Mesenchymal stem cell (in vitro differentiated cells and primary cell): ENCODE results near the gene HPCA.

Source experiments
- DNase-seq: peaks from one replicate; pipeline ENCODE4 v3.0.0-alpha.2; 2013
- H2AFZ ChIP-seq: one replicate; pipeline ENCODE4 v1.6.1; 2013; ENCODE audit warnings: low read depth, mild to moderate bottlenecking, control low read depth, inconsistent platforms, low read length, moderate library complexity
- H2AK5ac ChIP-seq: 2 replicates; pipeline ENCODE4 v1.6.1; 2013; ENCODE audit warnings: low read length, moderate library complexity, mild to moderate bottlenecking, inconsistent platforms; ENCODE audit not compliant: severe bottlenecking
- H2BK120ac ChIP-seq: one replicate; pipeline ENCODE4 v1.6.1; 2013; ENCODE audit warnings: low read depth, mild to moderate bottlenecking, inconsistent platforms, low read length, moderate library complexity
- H2BK12ac ChIP-seq, 2 experiments: one replicate each; pipeline ENCODE4 v1.6.1; 2013; ENCODE audit warnings: inconsistent platforms in 2 of 2, low read length in 2 of 2, mild to moderate bottlenecking in 2 of 2, moderate library complexity in 2 of 2, control low read depth in 1 of 2
- H2BK15ac ChIP-seq: one replicate; pipeline ENCODE4 v1.6.1; 2013; ENCODE audit warnings: mild to moderate bottlenecking, low read depth, inconsistent platforms; ENCODE audit not compliant: poor library complexity, severe bottlenecking
- H2BK5ac ChIP-seq: 2 replicates; pipeline ENCODE4 v1.6.1; 2013; ENCODE audit warnings: low read depth, mild to moderate bottlenecking, low read length, control low read depth, inconsistent platforms; ENCODE audit not compliant: poor library complexity, severe bottlenecking
- H3K14ac ChIP-seq, 2 experiments: one replicate each; pipeline ENCODE4 v1.6.1; 2013; ENCODE audit warnings: inconsistent platforms in 2 of 2, low read length in 2 of 2, control low read depth in 1 of 2, mild to moderate bottlenecking in 1 of 2, moderate library complexity in 1 of 2
- H3K18ac ChIP-seq, 2 experiments: one replicate each; pipeline ENCODE4 v1.6.1; 2013; ENCODE audit warnings: inconsistent platforms in 2 of 2, low read length in 2 of 2, control low read depth in 1 of 2, low read depth in 1 of 2, mild to moderate bottlenecking in 1 of 2
- H3K23ac ChIP-seq, 2 experiments: one replicate each; pipeline ENCODE4 v1.6.1; 2013; ENCODE audit warnings: inconsistent platforms in 2 of 2, low read length in 2 of 2, mild to moderate bottlenecking in 2 of 2, moderate library complexity in 2 of 2, control low read depth in 1 of 2
- H3K27ac ChIP-seq: 2 replicates; pipeline ENCODE4 v1.5.1; 2013; ENCODE audit warnings: mild to moderate bottlenecking, moderate library complexity, low read length, control low read depth, inconsistent platforms; ENCODE audit not compliant: poor library complexity, severe bottlenecking
- H3K27me3 ChIP-seq, 2 experiments: 2 replicates each; pipeline versions ENCODE4 v1.6.1 to v1.7.0; 2013; ENCODE audit warnings: low read length in 2 of 2, mild to moderate bottlenecking in 2 of 2, moderate library complexity in 2 of 2, control low read depth in 1 of 2, inconsistent platforms in 1 of 2; ENCODE audit not compliant: control insufficient read depth in 1 of 2, insufficient read depth in 1 of 2
- H3K36me3 ChIP-seq, 2 experiments: 2 replicates each; pipeline versions ENCODE4 v1.6.1 to v1.7.0; 2013; ENCODE audit warnings: low read length in 2 of 2, control low read depth in 1 of 2, inconsistent platforms in 1 of 2, low read depth in 1 of 2, mild to moderate bottlenecking in 1 of 2; ENCODE audit not compliant: insufficient read depth in 2 of 2, control insufficient read depth in 1 of 2
- H3K4ac ChIP-seq, 2 experiments: one replicate each; pipeline ENCODE4 v1.6.1; 2013; ENCODE audit warnings: inconsistent platforms in 2 of 2, low read length in 2 of 2, mild to moderate bottlenecking in 2 of 2, moderate library complexity in 2 of 2, control low read depth in 1 of 2, low read depth in 1 of 2
- H3K4me1 ChIP-seq: 2 replicates; pipeline ENCODE4 v1.6.1; 2013; ENCODE audit warnings: low read depth, low read length, control low read depth; ENCODE audit not compliant: control insufficient read depth, insufficient read depth
- H3K4me2 ChIP-seq: 2 replicates; pipeline ENCODE4 v1.6.1; 2013; ENCODE audit warnings: low read length, mild to moderate bottlenecking, inconsistent platforms; ENCODE audit not compliant: poor library complexity, severe bottlenecking
- H3K4me3 ChIP-seq, 2 experiments: 2 replicates each; pipeline versions ENCODE4 v1.5.1 to v1.7.0; 2013; ENCODE audit warnings: low read length in 2 of 2, mild to moderate bottlenecking in 2 of 2, control low read depth in 1 of 2, low read depth in 1 of 2; ENCODE audit not compliant: insufficient read depth in 1 of 2
- H3K79me1 ChIP-seq: replicated peaks from 2 replicates; pipeline ENCODE4 v1.6.1; 2013; ENCODE audit warnings: mild to moderate bottlenecking, control low read depth, low read length, inconsistent platforms; ENCODE audit not compliant: poor library complexity, severe bottlenecking
- H3K9ac ChIP-seq: 2 replicates; pipeline ENCODE4 v1.7.0; 2013; ENCODE audit warnings: mild to moderate bottlenecking, low read length, moderate library complexity
- H3K9me3 ChIP-seq: 2 replicates; pipeline ENCODE4 v1.7.0; 2013; ENCODE audit warnings: mild to moderate bottlenecking, low read length; ENCODE audit not compliant: control insufficient read depth
- H4K8ac ChIP-seq: one replicate; pipeline ENCODE4 v1.6.1; 2013; ENCODE audit warnings: inconsistent platforms, mild to moderate bottlenecking, low read length, moderate library complexity
- H4K91ac ChIP-seq: one replicate; pipeline ENCODE4 v1.6.1; 2013; ENCODE audit warnings: mild to moderate bottlenecking, low read length, inconsistent platforms
- WGBS: methylation state at CpG from one replicate; pipeline ENCODE4 v1.1.7; 2013; ENCODE audit warnings: mixed read lengths; 5-methylcytosine and 5-hydroxymethylcytosine counted together

The HPCA gene

GRCh38 chr1:32858136-32858535 lies 28.2 kb upstream of the HPCA start:
- Histone ChIP-seq H3K14ac (no peak overlapping the region), H4K91ac (no peak overlapping the region), H3K4me3 (no peak overlapping the region), H3K27ac (no peak overlapping the region), H2BK12ac (no peak overlapping the region), H3K4me1 (peaks cover 2% of the 10 kb centered on the region), H3K9me3 (no peaks in the 10 kb centered on the region), H2AK5ac (no peak overlapping the region), H3K4me2 (no peak overlapping the region), H3K27me3 (no peaks in the 10 kb centered on the region), H3K4ac (no peak overlapping the region), H3K36me3 (peaks cover 19 to 84% of the 10 kb centered on the region in 2 experiments), H3K23ac (no peak overlapping the region), H4K8ac (no peak overlapping the region), H2BK15ac (no peak overlapping the region), H2BK120ac (no peak overlapping the region), H3K9ac (no peak overlapping the region), H3K79me1 (peaks cover 6% of the 10 kb centered on the region), H3K18ac (no peak overlapping the region), H2AFZ (no peak overlapping the region), H2BK5ac (no peak overlapping the region)
- WGBS: 100% methylated on average over 2 of the region's 2 CpGs
- no peak for DNase-seq

DNA sequence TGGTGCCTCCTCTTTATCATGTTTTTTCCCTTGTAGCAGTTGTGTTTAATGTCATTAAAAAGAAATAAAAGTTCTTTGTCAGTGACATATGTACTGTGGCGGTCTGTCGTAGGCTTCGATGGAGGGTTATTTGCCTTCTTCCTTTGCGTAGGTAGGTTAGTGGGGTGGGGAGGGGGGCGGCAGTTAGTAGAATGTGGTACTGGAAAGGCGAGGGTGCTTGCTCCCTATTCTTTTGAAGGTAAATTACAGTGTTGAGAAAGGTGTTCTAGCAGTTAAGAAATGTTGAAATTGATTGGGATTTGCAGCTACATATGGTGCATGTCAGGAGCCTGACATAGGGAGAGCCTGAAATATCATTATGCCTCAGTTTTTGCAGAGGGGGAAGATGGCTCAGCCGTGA lies 27.5 kb upstream of the HPCA start:
- DNase-seq: no peak
- Histone ChIP-seq H2AK5ac (no peak overlapping the region), H3K36me3 (peaks cover 12 to 79% of the 10 kb centered on the region in 2 experiments), H2BK5ac (no peak overlapping the region), H3K9ac (no peak overlapping the region), H2BK15ac (no peak overlapping the region), H4K91ac (no peak overlapping the region), H3K23ac (no peak overlapping the region), H3K79me1 (peaks cover 6% of the 10 kb centered on the region), H3K4me2 (no peak overlapping the region), H2AFZ (no peak overlapping the region), H3K4me3 (no peak overlapping the region), H2BK12ac (no peak overlapping the region), H3K9me3 (no peaks in the 10 kb centered on the region), H3K4ac (no peak overlapping the region), H3K14ac (no peak overlapping the region), H3K4me1 (peaks cover 4% of the 10 kb centered on the region), H3K18ac (no peak overlapping the region), H3K27ac (no peak overlapping the region), H2BK120ac (no peak overlapping the region), H3K27me3 (no peaks in the 10 kb centered on the region), H4K8ac (no peak overlapping the region)
- 96% methylated on average over 7 of the region's 7 CpGs for whole genome bisulfite sequencing

DNA sequence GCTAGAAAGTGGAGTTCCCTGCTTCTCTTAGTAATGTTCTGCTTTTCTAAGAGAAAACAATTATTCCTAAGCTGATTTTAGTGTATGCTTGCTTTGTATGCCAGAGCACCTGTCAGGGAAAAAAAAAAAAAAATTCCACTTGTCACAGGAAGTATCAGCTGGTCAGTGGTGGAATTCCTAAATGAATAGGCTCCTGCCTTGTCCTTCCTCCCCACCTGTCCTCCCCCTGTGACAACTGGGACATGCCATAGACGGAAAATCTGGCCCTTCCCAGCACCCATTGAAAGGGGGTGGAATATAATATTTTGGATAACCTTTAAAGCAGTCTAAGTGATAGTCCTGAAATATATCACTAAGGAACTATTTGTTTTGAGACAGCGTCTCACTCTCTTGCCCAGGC lies 26.4 kb upstream of the HPCA start:
- no peak overlapping the region for H3K23ac ChIP-seq
- H3K27ac ChIP-seq: no peak overlapping the region
- no peak overlapping the region for H3K4ac ChIP-seq
- H2BK15ac ChIP-seq: no peak overlapping the region
- H3K36me3 ChIP-seq: peaks cover 20 to 73% of the 10 kb centered on the region in 2 experiments
- H3K4me3 ChIP-seq: no peak overlapping the region
- no peak overlapping the region for H2BK12ac ChIP-seq
- no peak overlapping the region for H3K18ac ChIP-seq
- no peak overlapping the region for H4K8ac ChIP-seq
- no peak overlapping the region for H2AK5ac ChIP-seq
- no peak overlapping the region for H2AFZ ChIP-seq
- no peaks in the 10 kb centered on the region for H3K9me3 ChIP-seq
- no peak overlapping the region for H3K4me2 ChIP-seq
- no peak for DNase-seq
- no peak overlapping the region for H2BK5ac ChIP-seq
- peaks cover 5% of the 10 kb centered on the region for H3K4me1 ChIP-seq
- no peaks in the 10 kb centered on the region for H3K27me3 ChIP-seq
- 100% methylated on average over 1 of the region's 2 CpGs for WGBS
- H4K91ac ChIP-seq: no peak overlapping the region
- H3K9ac ChIP-seq: no peak overlapping the region
- H2BK120ac ChIP-seq: no peak overlapping the region
- H3K79me1 ChIP-seq: peaks cover 6% of the 10 kb centered on the region
- H3K14ac ChIP-seq: no peak overlapping the region

DNA sequence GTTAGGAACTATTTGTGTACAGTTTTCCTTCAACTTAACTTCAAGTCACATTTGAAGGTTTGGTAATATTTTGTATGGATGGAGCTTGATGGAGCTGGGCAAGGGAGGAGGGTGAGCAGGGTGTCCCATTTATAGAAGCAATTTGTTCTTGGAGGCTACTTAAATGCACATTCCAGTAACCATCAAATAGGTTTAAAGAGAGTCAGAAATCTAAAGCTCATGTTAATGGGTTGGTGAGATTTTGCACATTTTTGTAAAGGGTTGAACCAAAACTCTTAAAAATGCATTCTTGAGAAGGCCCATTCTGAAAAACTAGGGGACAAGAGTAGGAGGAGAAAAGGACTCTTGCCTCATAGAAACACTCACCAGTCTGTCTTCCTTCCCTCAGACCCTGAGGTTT lies 25.7 kb upstream of the HPCA start:
- Histone ChIP-seq H2AFZ (no peak overlapping the region), H3K27me3 (no peaks in the 10 kb centered on the region), H4K8ac (no peak overlapping the region), H3K4me3 (no peak overlapping the region), H4K91ac (no peak overlapping the region), H3K23ac (no peak overlapping the region), H2BK120ac (no peak overlapping the region), H3K4me2 (no peak overlapping the region), H3K4ac (no peak overlapping the region), H2BK5ac (no peak overlapping the region), H3K4me1 (peaks cover 5% of the 10 kb centered on the region), H3K9ac (no peak overlapping the region), H3K27ac (no peak overlapping the region), H2BK12ac (no peak overlapping the region), H3K14ac (no peak overlapping the region), H3K18ac (no peak overlapping the region), H3K36me3 (peaks cover 20 to 67% of the 10 kb centered on the region in 2 experiments), H3K79me1 (peaks cover 6% of the 10 kb centered on the region), H2BK15ac (no peak overlapping the region), H3K9me3 (no peaks in the 10 kb centered on the region), H2AK5ac (no peak overlapping the region)
- DNase-seq: no peak
